ENCODE measurements around the gene NR2F2. TPM values are rescaled to one million over a fixed set of nuclear protein-coding genes. Genes with fewer than 3 reads are reported as not detected.

NR2F2 gene
- total RNA-seq, 1 donor from 2014 or later: 32.1 TPM

DNA sequence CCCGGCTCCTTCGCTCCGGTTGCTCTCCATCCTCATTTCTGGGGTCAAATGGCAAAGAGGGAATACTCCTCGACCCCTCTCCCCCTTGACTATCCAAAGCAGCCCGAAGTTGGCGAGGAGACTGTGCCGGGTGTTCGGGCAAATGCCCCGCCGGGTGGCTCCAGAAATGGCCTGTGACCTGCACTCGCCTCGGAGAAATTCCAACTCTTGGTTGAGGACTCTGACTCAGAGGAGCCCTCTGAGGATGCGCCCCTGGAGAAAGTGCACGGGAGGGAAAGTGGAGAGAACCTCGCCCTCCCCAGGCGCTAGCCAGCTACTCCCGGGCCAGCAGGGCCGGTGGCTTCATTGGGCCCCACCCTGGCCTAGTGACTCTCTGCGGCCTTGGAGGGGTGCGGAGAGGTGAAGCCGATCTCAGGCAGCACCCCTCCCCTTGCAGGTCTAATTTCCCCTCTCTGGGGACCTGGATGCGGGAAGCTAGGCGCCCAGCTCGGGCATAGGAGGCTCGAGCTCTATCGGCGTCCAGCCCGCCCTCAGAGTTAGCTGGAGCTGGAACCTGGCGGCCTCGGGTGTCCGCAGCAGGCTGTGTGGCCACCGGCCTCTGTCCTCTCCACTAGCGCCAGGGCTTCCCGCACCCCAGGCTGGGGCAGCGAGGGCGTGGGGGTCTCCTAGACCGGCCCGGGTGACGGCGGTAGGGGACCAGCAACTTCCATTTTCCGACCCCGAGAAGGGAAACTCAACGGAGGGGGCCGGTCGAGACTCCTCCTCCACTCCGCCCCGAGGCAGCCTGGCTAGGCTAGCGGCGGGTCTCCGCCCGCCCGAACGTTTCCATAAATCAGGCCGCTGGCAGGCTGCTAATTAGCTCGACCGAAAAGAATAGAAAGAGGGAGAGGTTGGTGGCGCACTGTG is 29.4 kb downstream of the NR2F2 start:
- Histone ChIP-seq H3K36me3 (no peaks in the 10 kb centered on the region), H3K9me3 (ENCODE audit: low read depth) (no peaks in the 10 kb centered on the region), H2AFZ (replicated peaks) (peak overlapping the region; percentile 22), H3K4me2 (peak overlapping the region; percentile 98), H3K9ac (no peak overlapping the region), H3K4me3 (peak overlapping the region; percentile 61), H3K79me2 (ENCODE audit: low read depth) (peaks cover 30% of the 10 kb centered on the region), H3K27ac (peak overlapping the region; percentile 18), H3K27me3 (peaks cover 96% of the 10 kb centered on the region), H3F3A (ENCODE audit: low read depth) (peaks cover 73% of the 10 kb centered on the region), H3K4me1 (peaks cover 85% of the 10 kb centered on the region), H4K20me1 (ENCODE audit: low read depth) (peaks cover 23% of the 10 kb centered on the region)
- Mint-ChIP-seq H3K4me1 (peaks cover 72% of the 10 kb centered on the region), H3K27me3 (ENCODE audit: insufficient read depth, low read depth) (peaks cover 57% of the 10 kb centered on the region), H3K36me3 (no peaks in the 10 kb centered on the region), H3K27ac (no peak overlapping the region), H3K9me3 (no peaks in the 10 kb centered on the region), H3K4me3 (peak overlapping the region; percentile 74)
- TF ChIP-seq EZH2phosphoT487 (IDR thresholded peaks at IDR 0.05): peak; percentile 12
- TF ChIP-seq, protein P1, sequence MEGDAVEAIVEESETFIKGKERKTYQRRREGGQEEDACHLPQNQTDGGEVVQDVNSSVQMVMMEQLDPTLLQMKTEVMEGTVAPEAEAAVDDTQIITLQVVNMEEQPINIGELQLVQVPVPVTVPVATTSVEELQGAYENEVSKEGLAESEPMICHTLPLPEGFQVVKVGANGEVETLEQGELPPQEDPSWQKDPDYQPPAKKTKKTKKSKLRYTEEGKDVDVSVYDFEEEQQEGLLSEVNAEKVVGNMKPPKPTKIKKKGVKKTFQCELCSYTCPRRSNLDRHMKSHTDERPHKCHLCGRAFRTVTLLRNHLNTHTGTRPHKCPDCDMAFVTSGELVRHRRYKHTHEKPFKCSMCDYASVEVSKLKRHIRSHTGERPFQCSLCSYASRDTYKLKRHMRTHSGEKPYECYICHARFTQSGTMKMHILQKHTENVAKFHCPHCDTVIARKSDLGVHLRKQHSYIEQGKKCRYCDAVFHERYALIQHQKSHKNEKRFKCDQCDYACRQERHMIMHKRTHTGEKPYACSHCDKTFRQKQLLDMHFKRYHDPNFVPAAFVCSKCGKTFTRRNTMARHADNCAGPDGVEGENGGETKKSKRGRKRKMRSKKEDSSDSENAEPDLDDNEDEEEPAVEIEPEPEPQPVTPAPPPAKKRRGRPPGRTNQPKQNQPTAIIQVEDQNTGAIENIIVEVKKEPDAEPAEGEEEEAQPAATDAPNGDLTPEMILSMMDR (IDR thresholded peaks at IDR 0.05): no peak
- peak; percentile 90 for DNase-seq (ENCODE audit: low spot score)

DNA sequence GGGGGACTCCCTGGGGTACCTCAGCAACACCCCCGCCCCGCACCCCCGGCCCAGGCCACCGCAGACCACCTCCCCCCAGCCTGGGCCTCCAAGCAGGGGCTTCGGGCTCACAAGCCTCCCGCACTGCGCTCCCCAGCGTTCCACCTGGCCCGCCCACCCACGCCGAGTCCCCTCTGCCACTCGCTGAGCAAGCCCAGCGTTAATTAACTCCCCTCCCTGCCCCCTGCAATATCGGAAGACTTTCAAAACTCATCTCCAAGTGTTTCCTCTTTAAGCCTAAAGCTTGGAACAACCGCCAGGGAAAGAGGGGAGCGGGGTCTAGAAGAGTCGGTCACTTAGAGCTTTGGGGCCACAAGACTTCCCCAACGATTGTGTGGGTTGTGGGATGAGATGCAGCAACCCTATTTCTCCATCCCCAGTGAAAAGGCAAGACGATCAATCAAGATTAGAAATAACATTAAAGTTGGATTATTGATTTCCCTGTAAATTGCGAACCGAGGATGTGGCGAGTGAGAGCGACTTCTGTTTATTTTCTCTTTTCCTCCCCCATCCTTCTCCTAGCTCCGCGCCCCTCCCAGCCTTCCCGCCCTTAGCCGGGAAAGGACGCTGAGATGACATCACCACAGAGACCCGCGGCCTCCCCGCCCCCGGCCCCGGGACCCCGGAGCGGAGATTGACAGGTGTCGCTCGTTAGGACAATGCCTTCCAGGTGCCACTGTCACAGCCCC is 30.2 kb downstream of the NR2F2 start:
- H3K27ac Mint-ChIP-seq: no peak overlapping the region
- DNase-seq (ENCODE audit: low spot score): peak; percentile 91
- no peaks in the 10 kb centered on the region for H3K36me3 ChIP-seq
- H3K4me2 ChIP-seq: peak overlapping the region; percentile 98
- peaks cover 85% of the 10 kb centered on the region for H3K4me1 ChIP-seq
- peak overlapping the region; percentile 84 for H3K4me3 Mint-ChIP-seq
- no peaks in the 10 kb centered on the region for H3K9me3 ChIP-seq (ENCODE audit: low read depth)
- H3K4me1 Mint-ChIP-seq: peaks cover 77% of the 10 kb centered on the region
- no peaks in the 10 kb centered on the region for H3K9me3 Mint-ChIP-seq
- H3K79me2 ChIP-seq (ENCODE audit: low read depth): peaks cover 30% of the 10 kb centered on the region
- no peak overlapping the region for H3K9ac ChIP-seq
- H3K27me3 Mint-ChIP-seq (ENCODE audit: insufficient read depth, low read depth): peaks cover 66% of the 10 kb centered on the region
- peaks cover 73% of the 10 kb centered on the region for H3F3A ChIP-seq (ENCODE audit: low read depth)
- H3K27me3 ChIP-seq: peaks cover 96% of the 10 kb centered on the region
- H2AFZ ChIP-seq (replicated peaks): peak overlapping the region; percentile 1
- TF ChIP-seq, protein P1 (IDR thresholded peaks at IDR 0.05): no peak
- no peak for TF ChIP-seq EZH2 (IDR thresholded peaks at IDR 0.05)
- TF ChIP-seq EZH2phosphoT487 (IDR thresholded peaks at IDR 0.05): no peak
- H4K20me1 ChIP-seq (ENCODE audit: low read depth): peaks cover 22% of the 10 kb centered on the region
- H3K4me3 ChIP-seq: peak overlapping the region; percentile 61
- H3K36me3 Mint-ChIP-seq: no peaks in the 10 kb centered on the region
- H3K27ac ChIP-seq: peak overlapping the region; percentile 72

DNA sequence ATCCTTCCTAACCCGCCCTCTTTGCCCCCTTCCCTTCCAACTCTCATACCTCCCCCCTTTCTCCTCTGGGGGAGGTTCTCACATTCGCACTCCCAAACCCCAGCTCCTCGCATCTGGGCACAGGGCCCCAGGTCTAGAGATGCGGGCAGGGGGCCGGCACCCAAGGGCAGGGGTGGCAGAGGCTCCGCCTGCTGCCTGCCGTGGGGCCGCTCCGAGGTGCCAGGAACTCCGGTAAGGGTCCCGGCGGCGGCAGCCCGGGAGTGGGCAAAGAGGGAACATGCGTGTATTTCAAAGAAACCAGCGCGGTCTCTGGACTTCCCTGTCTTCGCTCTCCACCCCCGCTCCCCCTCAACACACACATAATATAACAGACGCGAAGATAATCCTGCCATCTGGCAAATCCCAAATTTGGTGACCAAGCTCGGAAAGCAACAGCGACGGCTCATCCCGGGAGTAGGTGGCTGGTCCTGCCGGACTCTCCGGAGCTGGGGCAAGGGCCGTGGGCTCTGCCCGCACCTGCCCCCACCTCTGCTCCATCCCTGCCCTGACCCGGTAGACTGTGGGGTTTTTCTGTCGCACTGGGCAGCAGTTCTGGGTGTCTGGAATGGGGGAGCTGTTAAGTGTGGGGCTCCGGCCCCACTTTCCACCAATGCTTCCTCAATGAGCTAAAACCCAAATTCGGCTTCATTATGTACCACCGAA is 31.0 kb downstream of the NR2F2 start:
- peaks cover 72% of the 10 kb centered on the region for H3K27me3 Mint-ChIP-seq (ENCODE audit: insufficient read depth, low read depth)
- peak; percentile 73 for TF ChIP-seq EZH2phosphoT487 (IDR thresholded peaks at IDR 0.05)
- no peak for TF ChIP-seq EZH2 (IDR thresholded peaks at IDR 0.05)
- Histone ChIP-seq H3K4me3 (peak overlapping the region; percentile 61), H3K9me3 (ENCODE audit: low read depth) (no peaks in the 10 kb centered on the region), H3K4me2 (peak overlapping the region; percentile 98), H3K36me3 (no peaks in the 10 kb centered on the region), H2AFZ (replicated peaks) (no peak overlapping the region), H3K79me2 (ENCODE audit: low read depth) (peaks cover 23% of the 10 kb centered on the region), H3K27me3 (peaks cover 96% of the 10 kb centered on the region), H4K20me1 (ENCODE audit: low read depth) (peaks cover 27% of the 10 kb centered on the region), H3K4me1 (peaks cover 87% of the 10 kb centered on the region), H3F3A (ENCODE audit: low read depth) (peaks cover 73% of the 10 kb centered on the region), H3K27ac (no peak overlapping the region), H3K9ac (no peak overlapping the region)
- no peak overlapping the region for H3K27ac Mint-ChIP-seq
- peak overlapping the region; percentile 84 for H3K4me3 Mint-ChIP-seq
- peak; percentile 75 for DNase-seq (ENCODE audit: low spot score)
- H3K36me3 Mint-ChIP-seq: no peaks in the 10 kb centered on the region
- peaks cover 77% of the 10 kb centered on the region for H3K4me1 Mint-ChIP-seq
- no peaks in the 10 kb centered on the region for H3K9me3 Mint-ChIP-seq
